GM19023 (cell line): Measurements from ENCODE around the gene PORCN.
"Not testable (repeated sequence)": the region's sequence is repeated elsewhere in the genome, so short reads cannot be mapped to it uniquely, and the experiment has no call there.

Source experiments
- ATAC-seq: cut with Tn5 transposase; IDR thresholded peaks from one replicate; pipeline ENCODE4 v1.9.1; 2021; ENCODE audit warnings: mild to moderate bottlenecking, moderate library complexity; ENCODE audit not compliant: unreplicated experiment

The PORCN gene

GRCh38 chrX:48538641-48539344 is 30.0 kb downstream of the PORCN start:
- no peak for ATAC-seq

GRCh38 chrX:48539345-48540027 is 30.7 kb downstream of the PORCN start, which contains the start of gene TBC1D25:
TSS of gene TBC1D25 (plus strand) at chrX:48539714. CDS start at chrX:48539798, 84 bp downstream.
- peak; percentile 66 for ATAC-seq

- ATAC-seq: peak; percentile 27
Observed at GRCh38 chrX:48540028-48540375, 31.2 kb downstream of the PORCN start.

GRCh38 chrX:48540480-48540879 is 31.7 kb downstream of the PORCN start:
- no peak for ATAC-seq

- ATAC-seq: no peak
Observed at GRCh38 chrX:48541140-48541814, 32.5 kb downstream of the PORCN start.

GRCh38 chrX:48548871-48549270 is 40.1 kb downstream of the PORCN start:
- ATAC-seq: no peak

DNA sequence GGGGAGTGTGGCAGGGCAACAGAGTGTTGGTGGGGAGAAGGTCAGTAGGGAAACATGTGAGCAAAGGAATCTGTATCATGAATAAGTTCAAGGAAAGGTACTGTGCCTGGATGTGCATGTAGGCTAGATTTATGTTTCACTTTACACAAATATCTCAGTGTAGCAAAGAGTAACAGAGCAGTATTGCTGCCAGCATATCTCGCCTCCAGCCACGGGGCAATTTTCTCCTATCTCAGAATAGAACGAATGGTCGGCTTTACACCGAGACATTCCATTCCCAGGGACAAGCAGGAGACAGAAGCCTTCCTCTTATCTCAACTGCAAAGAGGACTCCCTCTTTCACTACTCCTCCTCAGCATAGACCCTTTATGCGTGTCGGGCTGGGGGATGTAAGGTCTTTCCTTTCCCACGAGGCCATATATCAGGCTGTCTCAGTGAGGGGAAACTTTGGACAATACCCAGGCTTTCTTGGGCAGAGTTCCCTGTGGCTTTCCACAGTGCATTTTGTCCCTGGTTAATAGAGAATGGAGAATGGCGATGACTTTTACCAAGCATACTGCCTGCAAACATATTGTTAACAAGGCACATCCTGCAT is 47.0 kb downstream of the PORCN start:
- not testable (repeated sequence) for ATAC-seq

DNA sequence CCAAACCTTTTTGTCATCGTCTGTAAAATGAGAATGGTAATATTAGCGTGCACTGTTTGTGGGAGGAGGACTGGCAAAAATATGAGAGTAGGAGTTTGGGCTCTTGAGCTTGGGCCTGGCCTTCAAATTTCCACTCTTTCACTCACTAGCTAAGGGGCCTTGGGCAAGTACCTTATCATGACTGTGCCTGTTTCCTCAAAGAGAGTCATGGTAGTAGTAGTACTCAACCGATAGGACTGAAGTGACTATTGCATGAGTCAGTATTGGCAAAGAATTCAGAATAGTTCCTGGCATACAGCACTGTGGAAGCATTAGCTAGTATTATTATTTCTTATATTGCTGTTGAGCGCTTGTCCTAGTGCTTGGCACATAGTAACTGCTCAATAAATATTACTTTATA is 49.5 kb downstream of the PORCN start:
- ATAC-seq: no peak

DNA sequence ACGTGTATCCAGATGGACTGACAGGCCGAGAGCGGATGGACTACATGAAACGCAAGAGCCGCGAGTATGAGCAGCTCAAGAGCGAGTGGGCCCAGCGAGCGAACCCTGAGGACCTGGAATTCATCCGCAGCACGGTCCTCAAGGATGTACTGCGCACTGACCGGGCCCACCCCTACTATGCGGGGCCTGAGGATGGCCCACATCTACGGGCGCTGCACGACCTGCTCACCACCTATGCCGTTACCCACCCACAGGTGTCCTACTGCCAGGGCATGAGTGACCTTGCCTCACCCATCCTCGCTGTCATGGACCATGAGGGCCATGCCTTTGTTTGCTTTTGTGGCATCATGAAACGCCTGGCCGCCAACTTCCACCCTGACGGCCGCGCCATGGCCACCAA is 50.8 kb downstream of the PORCN start:
- no peak for ATAC-seq

GRCh38 chrX:48560056-48560455 is 51.3 kb downstream of the PORCN start:
- no peak for ATAC-seq

- no peak for ATAC-seq
Observed at GRCh38 chrX:48560681-48561080, 51.9 kb downstream of the PORCN start.

GRCh38 chrX:48569958-48570357 is 61.2 kb downstream of the PORCN start:
- ATAC-seq: no peak
